HepG2 (cell line): ENCODE measurements around the gene CCDC83. TPM values are rescaled to one million over a fixed set of nuclear protein-coding genes. Genes with fewer than 3 reads are reported as not detected.

Experiments
- ATAC-seq: fragments of 200-7000 bp; cut with Tn5 transposase; 3 replicates; pipeline ENCODE4 v1.9.1; 2020; ENCODE audit warnings: mild to moderate bottlenecking, moderate library complexity
- BruUV-seq: library from RNA; stranded (reverse); fragments of 400-500 nt; replicated peaks from 2 replicates; lab custom pipeline; 2021; lab: Mats Ljungman, UMichigan
- CTCF ChIA-PET: fragments of 300-600 bp; formaldehyde crosslinking; extraction: SDS; loops from one replicate; lab custom pipeline; 2021; ENCODE audit warnings: low total read pairs, inconsistent platforms, low intra/inter-chr PET ratio; lab: Yijun Ruan, JAX
- POLR2A ChIA-PET: fragments of 350-600 bp; sonication (Branson Sonifier 250); formaldehyde crosslinking; loops from one replicate; lab custom pipeline; 2020; ENCODE audit warnings: antibody characterized with exemption, inconsistent platforms; lab: Yijun Ruan, JAX
- DNase-seq: peaks from one replicate; pipeline ENCODE4 v3.0.0-alpha.2; 2015; ENCODE audit warnings: low spot score
- FAIRE-seq: peaks from 3 replicates; lab custom pipeline; 2011; peaks lifted over from hg19 to GRCh38; lab: Jason Lieb, UNC
- H2AFZ ChIP-seq: one replicate; pipeline ENCODE4 v1.6.1; 2011; ENCODE audit warnings: low read length, inconsistent platforms
- H3K27ac ChIP-seq: fragments of 300-600 bp; 3 replicates; pipeline ENCODE4 v1.8.0; 2011; ENCODE audit warnings: mixed run types, mild to moderate bottlenecking, mixed read lengths, low read length, inconsistent platforms; ENCODE audit not compliant: insufficient read depth; ENCODE audit errors: extremely low read length
- H3K27me3 ChIP-seq, 2 experiments: fragments of 200-600 bp in 1 of 2; 2 replicates in 1 of 2; 3 replicates in 1 of 2; pipeline versions ENCODE4 v1.6.0 to v1.8.0; 2011; ENCODE audit warnings: low read length in 2 of 2, mild to moderate bottlenecking in 2 of 2, moderate library complexity in 2 of 2, inconsistent platforms in 1 of 2; ENCODE audit not compliant: insufficient read depth in 2 of 2, control insufficient read depth in 1 of 2
- H3K36me3 ChIP-seq, 2 experiments: fragments of 200-600 bp in 1 of 2; replicated peaks in 1 of 2; 2 replicates in 1 of 2; 3 replicates in 1 of 2; pipeline versions ENCODE4 v1.5.1 to v1.8.0; 2011; ENCODE audit warnings: low read length in 2 of 2, inconsistent platforms in 1 of 2; ENCODE audit not compliant: insufficient read depth in 2 of 2, control insufficient read depth in 1 of 2
- H3K4me1 ChIP-seq: 2 replicates; pipeline ENCODE4 v1.5.1; 2012; ENCODE audit warnings: low read length, inconsistent platforms; ENCODE audit not compliant: insufficient read depth
- H3K4me2 ChIP-seq: 2 replicates; pipeline ENCODE4 v1.6.0; 2011; ENCODE audit warnings: low read depth, low read length, inconsistent platforms
- H3K4me3 ChIP-seq, 3 experiments: fragments of 200-600 bp in 1 of 3; sonication (generic), shearing (Covaris generic) in 1 of 3; replicated peaks in 1 of 3; 2 replicates each; pipeline ENCODE4 v1.5.1; 2011 to 2016; ENCODE audit warnings: low read length in 3 of 3, inconsistent platforms in 2 of 3, low read depth in 2 of 3, mild to moderate bottlenecking in 2 of 3, control low read depth in 1 of 3, mixed read lengths in 1 of 3; ENCODE audit not compliant: insufficient read depth in 1 of 3
- H3K79me2 ChIP-seq: one replicate; pipeline ENCODE4 v1.6.1; 2011; ENCODE audit warnings: low read length, inconsistent platforms; ENCODE audit not compliant: insufficient read depth
- H3K9ac ChIP-seq: 2 replicates; pipeline ENCODE4 v1.6.0; 2011; ENCODE audit warnings: mild to moderate bottlenecking, low read depth, low read length, inconsistent platforms; ENCODE audit not compliant: insufficient read depth
- H3K9me3 ChIP-seq: 2 replicates; pipeline ENCODE4 v1.5.1; 2012; ENCODE audit warnings: mild to moderate bottlenecking, low read length
- H4K20me1 ChIP-seq: 2 replicates; pipeline ENCODE4 v1.6.0; 2011; ENCODE audit warnings: inconsistent platforms, mild to moderate bottlenecking, low read length, moderate library complexity; ENCODE audit not compliant: insufficient read depth
- GABPB1 ChIP-seq: IDR thresholded peaks from 2 replicates; pipeline ENCODE4 v1.6.1; 2016; ENCODE audit warnings: mild to moderate bottlenecking, missing genetic modification reagents, moderate library complexity, missing compliant biosample characterization
- GPN1 ChIP-seq: sonication (generic); formaldehyde crosslinking; IDR thresholded peaks from 2 replicates; pipeline ENCODE4 v1.5.1; 2020; ENCODE audit warnings: missing genetic modification reagents, borderline replicate concordance
- HNF4A ChIP-seq: sonication (generic); formaldehyde crosslinking; IDR thresholded peaks from 2 replicates; pipeline ENCODE4 v1.4.0; 2020; ENCODE audit warnings: missing genetic modification reagents
- ISX ChIP-seq: sonication (generic); formaldehyde crosslinking; conservative IDR thresholded peaks from 2 replicates; pipeline ENCODE4 v1.5.0; 2020; ENCODE audit warnings: missing genetic modification reagents
- KLF13 ChIP-seq: sonication (generic); formaldehyde crosslinking; IDR thresholded peaks from 2 replicates; pipeline ENCODE4 v1.4.0; 2020; ENCODE audit warnings: mild to moderate bottlenecking, missing genetic modification reagents
- MEIS1 ChIP-seq: sonication (generic); formaldehyde crosslinking; IDR thresholded peaks from 2 replicates; pipeline ENCODE4 v1.9.0; 2021; ENCODE audit warnings: mild to moderate bottlenecking, missing genetic modification reagents, moderate library complexity, borderline replicate concordance
- MXD1 ChIP-seq: sonication (generic); formaldehyde crosslinking; IDR thresholded peaks from 2 replicates; pipeline ENCODE4 v1.4.0; 2020; ENCODE audit warnings: mild to moderate bottlenecking, missing genetic modification reagents
- NCOA5 ChIP-seq: sonication (generic); formaldehyde crosslinking; IDR thresholded peaks from 2 replicates; pipeline ENCODE4 v1.4.0; 2020; ENCODE audit warnings: missing genetic modification reagents
- PPARG ChIP-seq: conservative IDR thresholded peaks from 2 replicates; pipeline ENCODE4 v1.6.1; 2016; ENCODE audit warnings: missing biosample characterization, missing genetic modification reagents
- TCF12 ChIP-seq, 2 experiments: fragments of 450-650 bp in 1 of 2; sonication (generic) in 1 of 2; formaldehyde crosslinking in 1 of 2; IDR thresholded peaks; 2 replicates each; pipeline versions ENCODE4 v1.6.1 to v1.8.0; 2017 to 2022; ENCODE audit warnings: antibody characterized with exemption in 1 of 2, mild to moderate bottlenecking in 1 of 2, missing genetic modification reagents in 1 of 2, moderate library complexity in 1 of 2
- ZBTB10 ChIP-seq: sonication (generic); formaldehyde crosslinking; IDR thresholded peaks from 2 replicates; pipeline ENCODE4 v1.4.0; 2020; ENCODE audit warnings: missing genetic modification reagents, borderline replicate concordance
- ZFYVE20 ChIP-seq: sonication (generic); formaldehyde crosslinking; IDR thresholded peaks from 2 replicates; pipeline ENCODE4 v1.8.0; 2023; ENCODE audit warnings: low read depth, mild to moderate bottlenecking, moderate library complexity, missing genetic modification reagents, borderline replicate concordance
- ZNF646 ChIP-seq: sonication (generic); formaldehyde crosslinking; IDR thresholded peaks from 2 replicates; pipeline ENCODE4 v1.9.0; 2021; ENCODE audit warnings: mild to moderate bottlenecking, missing genetic modification reagents
- WGBS: methylation state at CpG from one replicate; pipeline ENCODE4 v1.1.6; 2017; ENCODE audit warnings: low lambda C conversion rate; 5-methylcytosine and 5-hydroxymethylcytosine counted together
- in situ Hi-C: cut with HindIII; loops from 2 replicates; pipeline ENCODE4 v1.10.0; 2017; ENCODE audit warnings: low pct_unique_long_range_greater_than_20kb; ENCODE audit not compliant: extremely low pct_ligation_motif_present
- intact Hi-C: fragments of 100-400 bp; cut with micrococcal nuclease; formaldehyde crosslinking; loops from one replicate; pipeline ENCODE4 v1.10.0; 2022; ENCODE audit not compliant: unreplicated experiment
- polyA plus RNA-seq, 8 experiments: library from polyadenylated mRNA; depleted of rRNA in 3 of 8; stranded (reverse) in 7 of 8; unstranded in 1 of 8; fragments of >200 nt; fragmentation: Illumina TruSeq in 4 of 8; extraction: Trizol in 4 of 8; gene quantifications; 2 replicates each; pipeline versions ENCODE4 v1.2.1 to v1.2.3, GENCODE V29; 2011 to 2016; ENCODE audit warnings: low read depth in 4 of 8, missing spikeins in 1 of 8, mixed read lengths in 1 of 8; ENCODE audit not compliant: insufficient read depth in 1 of 8
- total RNA-seq, 5 experiments: library from RNA; depleted of rRNA; stranded (reverse); fragments of >200 nt; fragmentation: Illumina TruSeq; extraction: Trizol; gene quantifications; 2 replicates each; pipeline ENCODE4 v1.2.3, GENCODE V29; 2016; ENCODE audit warnings: low read depth in 1 of 5

Gene CCDC83
- total and polyA plus RNA-seq, 2 of the 13 experiments (the other 11 are each of a cell fraction or from before 2014, with no cell fraction given): not detected

DNA sequence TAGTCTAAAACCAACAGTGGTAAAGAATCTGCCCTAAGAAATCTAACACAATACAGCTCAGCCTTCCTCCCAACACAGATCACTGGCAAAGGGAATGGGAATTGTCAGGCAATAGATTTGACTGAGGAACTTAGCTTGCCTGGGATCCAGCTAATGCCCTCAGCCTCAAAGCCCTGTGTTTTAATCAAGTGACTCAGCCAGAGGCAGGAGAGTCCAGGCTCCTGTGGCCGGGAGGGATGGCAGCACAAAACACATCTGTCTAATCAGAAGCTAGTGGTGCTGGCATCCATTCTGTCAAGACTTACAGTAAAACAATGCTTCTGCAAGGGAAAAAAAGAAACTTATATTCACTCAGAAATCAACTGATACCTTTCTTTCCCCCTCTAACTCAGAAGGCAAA lies 49.8 kb upstream of the CCDC83 start:
- in situ Hi-C loops (no loop called here), intact Hi-C loops (no loop called here)
- ATAC-seq (no peak), DNase-seq (no peak), FAIRE-seq (no peak)
- Histone ChIP-seq H2AFZ (no peak overlapping the region), H3K4me1 (peaks cover 6% of the 10 kb centered on the region), H3K27ac (no peak overlapping the region), H3K36me3 (no peaks in the 10 kb centered on the region), H3K9ac (no peak overlapping the region), H3K9me3 (no peaks in the 10 kb centered on the region), H3K4me2 (no peak overlapping the region), H4K20me1 (no peaks in the 10 kb centered on the region), H3K27me3 (peaks cover 0 to 17% of the 10 kb centered on the region in 2 experiments; a peak in 2 of 5 replicates), H3K4me3 (no peak overlapping the region), H3K79me2 (no peaks in the 10 kb centered on the region)
- ChIA-PET POLR2A (no interaction called here), CTCF (no interaction called here)
- BruUV-seq: no TSS peak
- no CpG with 5 or more reads among the region's 1 CpG for WGBS
- TF ChIP-seq GABPB1 (CRISPR knock-in tag): no peak
- TF ChIP-seq PPARG: no peak
- TF ChIP-seq TCF12 (IDR thresholded peaks at IDR 0.05): no peak
- TF ChIP-seq TCF12 (CRISPR knock-in tag; IDR thresholded peaks at IDR 0.05): no peak
- TF ChIP-seq ISX (CRISPR knock-in tag): no peak
- no peak for TF ChIP-seq ZFYVE20 (CRISPR knock-in tag)
- TF ChIP-seq NCOA5 (CRISPR knock-in tag): no peak
- no peak for TF ChIP-seq HNF4A (CRISPR knock-in tag)
- TF ChIP-seq GPN1 (CRISPR knock-in tag): no peak
- no peak for TF ChIP-seq KLF13
- no peak for TF ChIP-seq ZNF646 (CRISPR knock-in tag)
- no peak for TF ChIP-seq ZBTB10 (CRISPR knock-in tag)
- no peak for TF ChIP-seq MEIS1 (CRISPR knock-in tag)
- no peak for TF ChIP-seq MXD1
